DMS153 treated with DMSO at 0.1 percent for 48 hours (cell line): ENCODE measurements around the gene ERAP2.
"Not testable (repeated sequence)": the region's sequence is repeated elsewhere in the genome, so short reads cannot be mapped to it uniquely, and the experiment has no call there.

Source experiments
- DNase-seq: peaks from one replicate; lab custom pipeline; 2025; ENCODE audit not compliant: unreplicated experiment; lab: John Stamatoyannopoulos, UW

The ERAP2 gene, protein sequence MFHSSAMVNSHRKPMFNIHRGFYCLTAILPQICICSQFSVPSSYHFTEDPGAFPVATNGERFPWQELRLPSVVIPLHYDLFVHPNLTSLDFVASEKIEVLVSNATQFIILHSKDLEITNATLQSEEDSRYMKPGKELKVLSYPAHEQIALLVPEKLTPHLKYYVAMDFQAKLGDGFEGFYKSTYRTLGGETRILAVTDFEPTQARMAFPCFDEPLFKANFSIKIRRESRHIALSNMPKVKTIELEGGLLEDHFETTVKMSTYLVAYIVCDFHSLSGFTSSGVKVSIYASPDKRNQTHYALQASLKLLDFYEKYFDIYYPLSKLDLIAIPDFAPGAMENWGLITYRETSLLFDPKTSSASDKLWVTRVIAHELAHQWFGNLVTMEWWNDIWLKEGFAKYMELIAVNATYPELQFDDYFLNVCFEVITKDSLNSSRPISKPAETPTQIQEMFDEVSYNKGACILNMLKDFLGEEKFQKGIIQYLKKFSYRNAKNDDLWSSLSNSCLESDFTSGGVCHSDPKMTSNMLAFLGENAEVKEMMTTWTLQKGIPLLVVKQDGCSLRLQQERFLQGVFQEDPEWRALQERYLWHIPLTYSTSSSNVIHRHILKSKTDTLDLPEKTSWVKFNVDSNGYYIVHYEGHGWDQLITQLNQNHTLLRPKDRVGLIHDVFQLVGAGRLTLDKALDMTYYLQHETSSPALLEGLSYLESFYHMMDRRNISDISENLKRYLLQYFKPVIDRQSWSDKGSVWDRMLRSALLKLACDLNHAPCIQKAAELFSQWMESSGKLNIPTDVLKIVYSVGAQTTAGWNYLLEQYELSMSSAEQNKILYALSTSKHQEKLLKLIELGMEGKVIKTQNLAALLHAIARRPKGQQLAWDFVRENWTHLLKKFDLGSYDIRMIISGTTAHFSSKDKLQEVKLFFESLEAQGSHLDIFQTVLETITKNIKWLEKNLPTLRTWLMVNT

DNA sequence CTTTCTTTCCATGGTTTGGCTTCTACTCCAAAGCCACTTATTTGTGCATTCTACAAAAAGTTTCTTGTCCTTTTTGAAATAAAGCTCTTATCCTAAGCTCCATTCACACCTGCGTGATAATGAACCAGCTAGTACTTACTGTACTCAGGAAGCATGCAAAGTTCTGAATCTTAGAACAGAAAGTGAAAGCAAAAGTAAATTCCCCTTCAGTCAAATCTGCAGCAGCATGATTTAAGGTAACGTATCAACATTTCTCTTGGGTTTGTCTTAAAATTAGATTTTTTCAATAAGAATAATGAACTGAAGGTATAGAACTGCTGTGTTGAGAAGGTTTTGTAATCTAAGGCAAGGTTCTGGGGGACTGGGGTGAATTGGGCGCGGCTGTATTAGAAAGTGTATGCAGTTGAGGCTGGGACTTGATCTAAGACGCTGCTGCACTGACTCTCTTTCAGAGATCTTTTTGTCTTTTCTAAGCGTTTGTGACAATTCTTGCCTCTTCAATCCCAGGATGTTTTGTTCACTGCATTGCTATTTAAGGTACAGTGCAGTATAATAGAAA, at the start of gene ERAP2:
ERAP2 (plus strand) TSS at position 209 of the 559 bp plus-strand sequence. CDS start 3,186 bp downstream, outside the sequence.
- peak; percentile 3 for DNase-seq

DNA sequence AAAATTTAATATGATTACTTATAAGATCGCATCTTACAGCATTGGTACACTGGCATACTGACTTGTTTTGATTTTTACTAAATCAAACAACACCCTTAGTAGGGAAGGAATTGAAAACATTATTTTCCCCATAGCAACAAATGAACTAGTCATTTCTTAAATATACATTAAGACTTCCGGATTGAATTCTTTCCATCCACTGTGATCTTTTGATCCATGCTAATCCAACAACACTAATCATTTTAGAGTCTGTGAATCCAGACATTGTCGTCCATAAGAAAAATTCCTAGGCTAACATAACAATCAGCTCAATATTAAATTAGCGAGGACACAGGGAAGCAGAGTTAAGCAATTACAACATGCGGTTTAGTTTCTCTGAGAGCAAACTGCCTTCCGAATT, 47.0 kb upstream of the ERAP2 start:
- DNase-seq: no peak

DNA sequence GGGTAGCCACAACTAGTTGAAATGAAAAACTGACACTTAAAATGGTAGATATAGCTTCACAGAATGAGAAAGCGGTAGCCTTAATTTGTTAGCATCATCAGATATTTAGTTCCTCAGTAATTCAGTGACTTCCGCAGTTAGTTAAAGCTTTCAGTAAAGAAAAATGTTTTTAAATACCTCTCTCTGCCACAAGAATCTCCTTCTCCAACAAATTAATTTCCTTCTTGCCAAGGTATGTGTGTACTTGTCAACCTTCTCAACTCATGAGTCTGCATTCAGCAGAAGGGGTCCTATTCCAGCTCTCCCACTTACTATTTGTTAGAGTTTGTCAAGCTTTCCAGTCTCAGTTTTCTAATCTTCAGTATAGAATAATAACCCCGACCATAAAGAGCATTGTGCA, 42.3 kb upstream of the ERAP2 start:
- no peak for DNase-seq

DNA sequence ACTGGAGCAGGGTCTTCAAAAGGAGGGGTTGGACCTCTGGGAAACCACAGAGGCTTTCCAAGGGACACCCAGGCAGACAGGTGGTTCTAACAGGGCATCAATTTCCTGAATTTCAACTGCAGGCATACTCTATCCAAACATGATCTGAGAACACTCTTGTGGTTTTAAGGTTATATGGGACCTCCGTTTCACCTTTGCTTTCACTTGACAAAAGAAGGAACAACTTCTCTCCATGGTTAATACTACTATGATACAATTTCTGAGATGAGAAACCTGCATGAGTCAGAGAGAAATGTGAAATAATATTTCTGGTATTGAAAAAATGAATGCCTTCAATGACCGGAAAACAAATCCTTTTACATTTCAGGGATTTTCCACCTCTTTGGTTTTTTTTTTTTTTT, 40.5 kb upstream of the ERAP2 start:
- no peak for DNase-seq

DNA sequence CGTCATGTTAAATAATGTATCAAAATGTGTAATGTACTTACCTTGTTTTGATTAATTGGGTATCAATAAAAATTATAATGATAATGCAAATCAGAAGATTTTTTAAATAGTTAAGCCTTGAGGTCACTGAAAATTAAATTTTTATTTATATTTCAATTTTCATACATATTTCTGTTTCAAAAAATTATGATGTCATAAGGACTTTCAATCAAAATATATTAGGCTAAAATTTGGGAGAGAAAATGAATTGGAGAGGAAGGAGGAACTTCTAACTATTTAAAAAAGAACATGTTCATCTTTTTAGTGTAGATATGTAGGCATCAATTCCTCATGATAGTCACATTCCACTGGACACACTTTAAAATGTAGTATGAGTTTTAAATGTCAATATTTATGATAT, 39.5 kb upstream of the ERAP2 start:
- DNase-seq: no peak

DNA sequence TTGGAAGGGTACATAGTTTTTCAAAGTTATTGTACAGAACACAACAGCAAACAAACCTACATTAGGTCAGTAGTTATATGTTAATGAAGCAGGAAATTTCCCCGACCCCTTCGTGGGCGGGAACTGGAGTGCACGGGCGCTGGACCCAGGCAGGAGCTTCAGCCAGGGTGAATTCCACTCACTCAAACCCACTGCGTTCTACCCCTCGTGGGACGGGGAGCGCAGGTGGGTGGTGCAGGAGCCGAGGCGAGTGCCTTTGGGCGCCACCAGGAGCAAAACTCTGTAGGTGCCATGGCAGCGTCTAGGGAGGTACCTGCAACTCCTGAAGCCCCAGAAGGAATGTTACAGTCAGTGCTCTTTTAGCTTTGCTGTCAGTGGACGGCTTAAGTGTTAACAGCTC, 39.0 kb upstream of the ERAP2 start:
- DNase-seq: no peak

DNA sequence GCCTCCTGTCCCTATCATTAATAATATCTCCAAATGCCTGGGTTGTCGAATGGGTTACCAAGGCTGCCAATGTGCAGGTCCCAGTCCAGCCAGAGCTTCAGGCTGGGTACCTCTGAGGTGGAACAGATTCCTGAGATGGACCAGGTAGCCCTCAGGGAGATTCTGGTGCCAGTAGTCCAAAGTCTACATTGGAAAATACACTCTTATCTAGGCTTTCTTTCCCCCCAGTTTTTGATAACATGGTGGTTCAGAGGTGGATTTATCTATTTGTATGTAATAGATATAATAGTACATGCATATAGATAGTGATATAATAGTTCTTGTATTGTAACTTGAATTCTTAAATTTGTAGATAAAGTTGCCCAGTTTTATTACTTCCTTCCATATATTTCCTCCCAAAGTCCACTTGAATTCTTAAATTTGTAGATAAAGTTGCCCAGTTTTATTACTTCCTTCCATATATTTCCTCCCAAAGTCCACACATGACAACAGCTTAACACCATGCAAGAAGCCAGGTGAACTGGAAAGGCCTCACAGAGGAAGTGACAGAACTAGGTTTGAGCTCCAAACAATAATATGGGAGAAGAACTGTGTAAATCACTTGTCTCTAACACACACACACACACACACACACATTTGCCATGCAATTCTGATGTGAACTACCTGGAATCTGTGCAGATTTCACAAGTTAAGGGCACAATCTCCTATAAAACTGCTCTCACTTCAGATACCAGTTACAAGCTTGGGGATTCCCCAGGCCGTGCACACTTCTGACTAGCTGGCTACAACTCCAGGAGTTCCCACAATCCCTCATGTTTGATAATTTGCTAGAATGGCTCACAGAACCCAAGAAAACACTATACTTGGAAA, 37.9 kb upstream of the ERAP2 start:
- no peak for DNase-seq

DNA sequence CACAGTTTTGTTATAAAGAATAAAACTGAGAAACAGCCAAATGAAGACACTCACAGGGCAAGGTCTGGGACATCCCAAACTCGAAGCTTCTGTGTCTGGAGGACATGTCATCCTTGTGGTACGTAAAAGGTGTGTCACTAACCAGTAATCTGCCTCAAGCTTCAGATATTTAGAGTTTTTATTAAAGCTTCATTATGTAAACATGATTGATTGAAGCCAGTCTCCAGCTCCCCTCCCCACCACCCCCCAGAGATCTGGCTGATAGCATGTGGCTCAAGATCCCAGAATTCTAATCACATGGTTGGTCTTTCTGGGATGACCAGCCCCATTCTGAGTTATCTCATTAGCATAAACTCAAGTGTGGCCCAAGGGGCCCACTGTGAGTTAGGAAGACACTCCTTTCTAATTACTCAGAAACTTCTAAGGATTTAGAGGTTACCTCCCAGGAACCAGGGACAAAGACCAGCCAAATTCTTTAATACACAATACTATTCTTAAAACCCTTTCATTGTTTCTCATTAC, 37.2 kb upstream of the ERAP2 start:
- DNase-seq: no peak

DNA sequence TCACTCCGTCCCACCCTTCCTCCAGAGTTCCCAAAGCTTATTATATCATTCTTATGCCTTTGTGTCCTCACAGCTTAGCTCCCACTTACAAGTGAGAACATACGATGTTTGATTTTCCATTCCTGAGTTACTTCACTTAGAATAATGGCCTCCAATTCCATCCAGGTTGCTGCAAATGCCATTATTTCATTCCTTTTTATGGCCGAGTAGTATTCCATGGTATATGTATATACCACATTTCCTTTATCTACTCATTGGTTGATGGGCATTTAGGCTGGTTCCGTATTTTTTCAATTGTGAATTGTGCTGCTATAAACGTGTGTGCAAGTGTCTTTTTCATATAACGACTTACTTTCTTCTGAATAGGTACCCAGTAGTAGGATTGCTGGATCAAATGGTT, 34.4 kb upstream of the ERAP2 start:
- DNase-seq: not testable (repeated sequence)

DNA sequence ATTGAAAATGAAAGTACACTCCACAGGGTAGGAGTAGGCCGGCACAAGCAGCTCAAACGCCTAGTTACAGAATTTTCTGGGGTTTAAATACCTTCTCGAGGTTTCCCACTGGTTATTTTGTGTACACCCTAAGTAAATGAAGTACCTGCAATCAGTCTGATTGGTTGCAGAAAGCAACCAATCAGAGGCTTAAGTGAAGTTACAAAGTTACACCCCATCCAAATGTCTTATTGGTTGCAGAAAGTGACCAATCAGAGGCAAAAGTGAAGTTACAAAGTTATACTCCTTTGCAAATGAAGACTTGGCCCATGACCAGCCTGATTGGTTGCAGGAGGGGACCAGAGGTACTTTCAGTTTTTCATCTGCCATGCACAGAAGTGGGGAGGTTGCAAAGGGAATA, 33.2 kb upstream of the ERAP2 start:
- no peak for DNase-seq

DNA sequence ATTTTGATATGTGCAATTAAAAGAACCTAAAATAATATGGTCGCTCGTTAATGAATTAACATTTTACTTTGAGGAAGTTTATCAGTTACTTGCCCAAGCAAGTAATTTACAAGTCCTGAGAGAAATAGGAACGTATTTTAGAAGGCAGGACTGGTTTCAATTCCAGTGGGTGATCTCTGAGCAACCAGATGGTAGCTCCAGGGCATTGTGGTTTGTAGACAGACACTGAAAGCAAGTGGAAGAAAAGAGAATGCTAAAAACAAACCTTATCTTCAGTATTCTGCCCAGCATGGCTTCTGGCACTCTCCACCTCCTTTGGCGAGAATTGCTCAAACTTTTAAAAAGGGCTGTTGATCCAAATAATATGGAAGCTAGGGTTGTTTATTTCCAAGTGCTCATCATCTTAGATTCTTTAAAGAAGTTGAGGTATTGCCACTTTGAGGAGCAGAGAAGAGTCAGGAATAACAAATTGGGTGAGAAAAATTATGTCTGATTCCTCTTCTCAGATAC, 31.8 kb upstream of the ERAP2 start:
- no peak for DNase-seq

DNA sequence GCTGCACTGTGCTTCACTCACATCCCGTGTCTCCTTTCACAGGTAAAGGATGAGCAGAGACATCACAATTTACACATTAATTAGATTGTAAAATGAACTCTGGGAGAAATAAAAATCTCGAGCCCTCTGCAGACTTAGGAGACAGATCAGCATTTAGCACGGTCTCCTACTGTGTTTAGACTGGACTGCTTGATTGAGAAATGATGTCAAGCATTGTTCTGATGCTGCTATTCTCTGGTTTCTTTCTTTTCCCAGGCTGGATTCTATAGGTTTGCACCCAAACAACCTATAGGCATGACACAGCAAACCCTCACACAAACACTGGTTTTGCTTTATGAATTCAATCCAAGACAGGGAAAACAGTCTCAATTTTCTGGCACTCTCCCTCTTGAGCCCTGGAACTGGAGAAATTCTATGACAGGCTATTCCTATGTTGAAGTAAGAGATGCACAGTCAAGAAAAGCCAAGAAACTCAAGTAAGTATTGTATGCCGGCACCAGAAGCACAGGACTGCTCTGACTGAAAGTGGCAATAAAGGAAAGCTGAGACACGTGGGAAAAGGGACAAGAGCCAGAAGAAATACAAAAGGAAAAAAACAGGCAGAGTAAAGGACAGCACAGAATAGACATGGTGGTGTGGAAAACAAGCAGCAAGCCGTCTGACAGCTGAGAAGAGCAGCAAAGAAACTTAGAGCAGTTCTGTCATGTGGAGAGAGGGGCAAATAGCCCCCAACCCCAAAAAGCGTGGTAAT, 24.8 kb upstream of the ERAP2 start:
- no peak for DNase-seq

DNA sequence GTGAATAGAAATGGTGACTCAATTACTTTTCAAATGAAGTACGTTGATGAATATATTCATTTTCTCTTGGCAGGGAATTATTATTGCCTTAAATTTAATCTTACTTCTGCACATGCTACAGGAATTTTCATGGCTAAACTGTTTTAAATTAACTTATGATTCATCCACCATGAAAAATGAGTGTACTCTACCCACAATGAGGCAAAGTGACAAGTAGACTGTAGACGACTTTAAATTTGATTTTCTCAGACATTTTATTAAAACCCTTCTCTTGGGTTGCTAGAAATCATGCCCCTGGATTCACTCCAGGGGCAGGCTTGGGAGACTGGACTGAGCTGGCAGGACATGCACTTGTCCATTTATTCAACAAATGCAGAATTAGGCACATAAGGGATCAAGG, 23.5 kb upstream of the ERAP2 start:
- DNase-seq: no peak

DNA sequence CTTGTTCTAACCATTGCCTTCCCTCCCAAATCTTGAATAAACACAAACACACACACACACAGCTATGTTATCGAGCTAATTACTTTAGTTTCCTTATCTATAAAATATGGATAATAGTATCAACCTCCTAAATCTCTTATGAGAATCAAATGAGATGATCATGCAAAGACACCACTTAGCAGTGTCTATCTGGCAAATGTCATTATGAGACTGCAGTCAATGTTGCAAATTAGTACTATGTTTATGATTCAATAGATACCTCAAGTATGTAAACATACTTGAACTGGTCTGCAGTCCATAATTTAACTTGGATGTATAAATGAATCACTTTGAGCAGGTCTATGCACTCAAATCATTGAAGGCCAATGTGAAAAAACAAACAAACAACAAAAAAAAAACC, 22.2 kb upstream of the ERAP2 start:
- DNase-seq: no peak

DNA sequence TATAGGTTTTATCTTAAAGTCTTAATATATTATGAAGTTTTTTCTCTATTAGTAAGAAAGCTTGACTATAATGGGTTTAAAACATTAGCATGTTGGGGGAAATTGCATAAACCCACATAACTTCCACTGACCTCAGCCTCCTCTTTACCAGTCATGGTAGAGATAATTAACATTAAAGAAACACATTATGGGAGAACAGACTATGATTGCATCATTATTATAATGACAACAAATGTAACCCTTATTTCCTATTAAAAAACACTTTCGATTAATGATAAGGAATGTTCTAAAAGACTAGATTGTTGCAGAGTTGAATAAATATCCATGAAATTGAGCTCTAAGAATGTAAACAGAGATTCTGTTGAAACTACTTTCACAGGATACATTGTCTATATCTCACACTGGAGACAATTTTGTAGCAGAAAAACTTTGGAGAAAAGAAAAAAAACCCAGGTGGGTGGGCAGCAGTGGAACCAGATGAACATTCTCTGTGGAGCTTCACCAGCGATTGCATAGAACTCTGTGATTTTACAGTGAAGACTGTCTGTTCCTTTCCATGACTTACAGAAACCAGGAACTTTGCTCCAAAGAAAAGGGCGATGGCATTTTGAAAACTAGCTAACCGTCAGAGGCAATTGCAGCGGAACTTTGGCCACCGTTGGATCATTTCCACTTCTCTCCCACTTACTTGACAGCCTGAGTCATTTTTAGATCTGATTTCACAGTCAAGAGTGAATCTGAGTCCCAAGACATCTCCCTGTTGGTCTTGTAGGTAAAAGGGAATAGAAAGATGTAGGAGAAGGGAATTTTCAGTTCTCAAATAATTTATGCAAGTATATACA, 21.0 kb upstream of the ERAP2 start:
- DNase-seq: no peak

DNA sequence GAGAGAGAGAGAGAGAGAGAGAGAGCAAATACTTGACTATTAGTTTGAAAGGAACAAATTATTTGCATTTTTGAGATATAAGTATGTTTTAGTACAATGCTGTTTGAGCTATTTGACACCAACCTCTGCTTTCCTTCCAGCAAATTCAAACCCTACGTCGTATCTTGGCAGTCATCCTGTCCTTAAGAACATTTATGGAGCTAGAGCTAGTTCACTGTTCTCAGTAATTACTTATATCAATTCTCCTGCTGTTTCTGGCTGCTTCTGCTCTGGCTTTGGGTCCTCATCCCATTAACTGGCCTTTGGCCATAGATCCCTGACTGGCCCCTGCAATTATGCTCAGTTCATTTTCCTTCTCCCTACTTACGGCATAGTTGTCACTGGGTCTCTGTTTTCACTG, 19.9 kb upstream of the ERAP2 start:
- no peak for DNase-seq

DNA sequence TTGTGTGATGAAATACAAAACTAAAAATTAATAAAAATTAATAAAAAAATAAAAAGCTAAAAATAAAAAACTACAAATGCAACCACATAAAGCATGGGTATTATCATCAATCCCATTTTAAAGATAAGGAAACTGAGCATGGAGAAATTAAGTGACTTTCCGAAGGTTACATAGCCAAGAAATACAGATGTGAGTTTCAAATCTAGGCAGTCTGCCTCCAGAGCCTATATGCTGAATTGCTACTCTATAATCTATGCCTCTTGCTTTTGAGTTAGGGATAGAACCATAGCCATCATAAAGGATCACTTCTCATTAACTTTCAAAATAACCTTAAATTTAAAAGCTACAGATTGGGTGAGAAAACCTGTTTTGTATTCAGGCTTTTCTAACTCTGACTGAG, 18.8 kb upstream of the ERAP2 start:
- DNase-seq: no peak

DNA sequence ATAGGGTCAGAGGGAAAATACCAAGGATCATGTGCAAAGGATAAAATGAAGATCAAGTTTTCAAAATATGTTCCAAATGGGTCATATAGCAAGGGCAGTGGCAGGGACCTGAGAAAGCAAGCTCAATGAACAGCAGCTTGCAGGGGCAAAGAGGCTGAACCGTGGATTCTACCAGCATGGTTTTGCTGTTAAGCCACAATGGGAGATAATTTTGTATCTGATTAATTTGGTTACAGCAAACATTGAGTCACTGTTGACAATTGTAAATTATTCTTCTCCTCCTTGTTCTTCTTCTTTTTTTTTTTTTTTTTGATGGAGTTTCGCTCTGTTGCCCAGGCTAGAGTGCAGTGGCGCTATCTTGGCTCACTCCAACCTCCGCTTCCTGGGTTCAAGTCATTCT, 18.4 kb upstream of the ERAP2 start:
- no peak for DNase-seq

DNA sequence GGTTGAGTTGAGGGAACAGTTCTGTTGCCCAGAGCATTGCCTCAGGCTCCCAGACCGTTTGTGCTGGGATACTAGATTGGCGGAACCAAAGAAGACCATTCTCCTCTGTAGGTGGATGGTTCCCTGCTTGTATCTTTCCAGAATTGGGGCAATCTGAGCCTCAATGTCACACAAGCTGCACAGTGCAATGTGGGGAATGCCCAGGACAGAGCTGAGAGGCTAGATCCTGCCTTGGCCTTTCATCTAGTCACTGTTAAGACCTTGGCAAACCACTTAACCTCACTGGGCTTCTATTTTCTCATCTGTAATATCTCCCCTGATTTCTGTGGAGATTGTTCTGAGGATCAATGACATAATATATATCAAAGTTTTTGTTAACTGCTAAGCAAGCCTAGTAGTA, 16.9 kb upstream of the ERAP2 start:
- DNase-seq: no peak
